GM23338 (cell line): ENCODE measurements around the gene MAP2K1.

Experiments used
- CREB1 ChIP-seq: fragments of 250-450 bp; sonication (Bioruptor Pico); IDR thresholded peaks from 2 replicates; pipeline ENCODE4 v1.5.0; 2020; ENCODE audit warnings: low read depth, mild to moderate bottlenecking, moderate library complexity
- CTCF ChIP-seq, 2 experiments: fragments of 200-600 bp in 1 of 2; sonication (generic) in 1 of 2; conservative IDR thresholded peaks; 2 replicates each; pipeline versions ENCODE4 v1.5.1 to v1.6.1; 2016 to 2017; ENCODE audit warnings: antibody characterized with exemption in 2 of 2, low read depth in 2 of 2, mild to moderate bottlenecking in 2 of 2, moderate library complexity in 1 of 2
- EZH2 ChIP-seq: fragments of 200-600 bp; sonication (generic); IDR thresholded peaks from one replicate; pipeline ENCODE4 v1.8.0; 2017; ENCODE audit warnings: antibody characterized with exemption, mild to moderate bottlenecking, low read depth; ENCODE audit not compliant: unreplicated experiment
- EZH2phosphoT487 ChIP-seq: fragments of 200-600 bp; sonication (generic); IDR thresholded peaks from one replicate; pipeline ENCODE4 v1.8.1; 2018; ENCODE audit warnings: antibody characterized with exemption; ENCODE audit not compliant: unreplicated experiment
- JUNB ChIP-seq: IDR thresholded peaks from one replicate; pipeline ENCODE4 v1.6.1; 2016; ENCODE audit warnings: antibody characterized with exemption; ENCODE audit not compliant: unreplicated experiment
- POLR2AphosphoS5 ChIP-seq: IDR thresholded peaks from 2 replicates; pipeline ENCODE4 v1.6.1; 2016; ENCODE audit warnings: antibody characterized with exemption, low read depth
- REST ChIP-seq: IDR thresholded peaks from one replicate; pipeline ENCODE4 v1.6.1; 2018; ENCODE audit warnings: antibody characterized with exemption; ENCODE audit not compliant: unreplicated experiment

- no peak for TF ChIP-seq CTCF (conservative IDR thresholded peaks at IDR 0.05; ENCODE audit: low read depth in 2 of 2)
- no peak for TF ChIP-seq REST
- TF ChIP-seq CREB1 (CRISPR knock-in tag): no peak
- TF ChIP-seq POLR2AphosphoS5: no peak
- no peak for TF ChIP-seq EZH2
- no peak for TF ChIP-seq EZH2phosphoT487
- no peak for TF ChIP-seq JUNB
These were observed 12.6 kb downstream of the MAP2K1 start for GRCh38 chr15:66399276-66399675.
